Measurements from ENCODE around the gene CCDC88B. TPM values are rescaled to one million over a fixed set of nuclear protein-coding genes. Genes with fewer than 3 reads are reported as not detected.

Gene CCDC88B
- total and polyA plus RNA-seq, 2 experiments from 2014 or later, result 6.8 to 12.1 TPM

DNA sequence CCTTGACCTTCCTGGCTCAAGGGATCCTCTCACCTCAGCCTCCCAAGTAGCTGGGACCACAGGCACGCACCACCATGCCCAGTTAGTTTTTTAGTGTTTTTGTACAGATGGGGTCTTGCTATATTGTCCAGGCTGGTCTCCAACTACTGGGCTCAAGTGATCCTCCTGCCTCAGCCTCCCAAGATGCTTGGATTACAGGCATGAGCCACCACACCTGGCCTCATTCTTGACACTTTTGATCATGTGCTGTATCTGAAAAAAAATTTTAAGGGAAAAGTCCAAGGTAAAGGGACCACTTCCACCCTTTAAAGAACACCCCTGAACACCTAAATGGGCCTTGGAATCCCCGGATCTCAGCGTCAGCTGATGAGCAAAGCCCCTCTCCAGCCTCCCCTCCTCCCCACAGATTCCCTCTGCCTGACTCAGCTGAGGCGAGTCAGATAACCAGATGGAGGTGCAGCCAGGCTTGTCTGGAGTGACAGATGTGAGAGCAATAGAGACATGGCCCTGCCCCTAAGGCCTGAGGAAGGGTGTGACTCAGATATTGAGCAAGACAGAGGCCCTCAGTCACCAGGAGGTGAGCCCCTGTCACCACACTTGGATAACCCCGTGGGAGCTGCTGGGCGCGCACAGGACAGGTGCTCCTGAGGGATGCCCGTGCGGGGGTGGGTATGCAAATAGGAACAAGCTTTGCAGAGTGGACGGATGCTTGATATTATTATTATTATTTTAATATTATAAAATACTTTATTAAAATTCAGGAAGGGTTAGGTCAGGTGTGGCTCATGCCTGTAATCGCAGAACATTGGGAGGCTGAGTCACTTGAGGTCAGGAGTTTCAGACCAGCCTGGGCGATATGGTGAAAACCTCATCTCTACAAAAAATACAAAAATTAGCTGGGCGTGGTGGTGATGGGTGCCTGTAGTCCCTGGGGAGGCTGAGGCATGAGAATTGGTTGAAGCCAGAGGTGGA is 5.0 kb upstream of the CCDC88B start:
- no peak overlapping the region for H3K4me3 ChIP-seq
- no peak overlapping the region for H3K27ac ChIP-seq (ENCODE audit: low read depth)
- no peaks in the 10 kb centered on the region for H4K20me1 ChIP-seq (replicated peaks; ENCODE audit: insufficient read depth)
- TF ChIP-seq JUNB (IDR thresholded peaks at IDR 0.05; ENCODE audit: unreplicated experiment), result no peak
- no peak for TF ChIP-seq ZNF331 (CRISPR knock-in tag; IDR thresholded peaks at IDR 0.05; ENCODE audit: low read depth)
- TF ChIP-seq, protein P1, sequence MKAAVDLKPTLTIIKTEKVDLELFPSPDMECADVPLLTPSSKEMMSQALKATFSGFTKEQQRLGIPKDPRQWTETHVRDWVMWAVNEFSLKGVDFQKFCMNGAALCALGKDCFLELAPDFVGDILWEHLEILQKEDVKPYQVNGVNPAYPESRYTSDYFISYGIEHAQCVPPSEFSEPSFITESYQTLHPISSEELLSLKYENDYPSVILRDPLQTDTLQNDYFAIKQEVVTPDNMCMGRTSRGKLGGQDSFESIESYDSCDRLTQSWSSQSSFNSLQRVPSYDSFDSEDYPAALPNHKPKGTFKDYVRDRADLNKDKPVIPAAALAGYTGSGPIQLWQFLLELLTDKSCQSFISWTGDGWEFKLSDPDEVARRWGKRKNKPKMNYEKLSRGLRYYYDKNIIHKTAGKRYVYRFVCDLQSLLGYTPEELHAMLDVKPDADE (IDR thresholded peaks at IDR 0.05), result no peak
- no peak for TF ChIP-seq EZH2 (IDR thresholded peaks at IDR 0.05; ENCODE audit: low read depth, unreplicated experiment)
- TF ChIP-seq, protein P2, sequence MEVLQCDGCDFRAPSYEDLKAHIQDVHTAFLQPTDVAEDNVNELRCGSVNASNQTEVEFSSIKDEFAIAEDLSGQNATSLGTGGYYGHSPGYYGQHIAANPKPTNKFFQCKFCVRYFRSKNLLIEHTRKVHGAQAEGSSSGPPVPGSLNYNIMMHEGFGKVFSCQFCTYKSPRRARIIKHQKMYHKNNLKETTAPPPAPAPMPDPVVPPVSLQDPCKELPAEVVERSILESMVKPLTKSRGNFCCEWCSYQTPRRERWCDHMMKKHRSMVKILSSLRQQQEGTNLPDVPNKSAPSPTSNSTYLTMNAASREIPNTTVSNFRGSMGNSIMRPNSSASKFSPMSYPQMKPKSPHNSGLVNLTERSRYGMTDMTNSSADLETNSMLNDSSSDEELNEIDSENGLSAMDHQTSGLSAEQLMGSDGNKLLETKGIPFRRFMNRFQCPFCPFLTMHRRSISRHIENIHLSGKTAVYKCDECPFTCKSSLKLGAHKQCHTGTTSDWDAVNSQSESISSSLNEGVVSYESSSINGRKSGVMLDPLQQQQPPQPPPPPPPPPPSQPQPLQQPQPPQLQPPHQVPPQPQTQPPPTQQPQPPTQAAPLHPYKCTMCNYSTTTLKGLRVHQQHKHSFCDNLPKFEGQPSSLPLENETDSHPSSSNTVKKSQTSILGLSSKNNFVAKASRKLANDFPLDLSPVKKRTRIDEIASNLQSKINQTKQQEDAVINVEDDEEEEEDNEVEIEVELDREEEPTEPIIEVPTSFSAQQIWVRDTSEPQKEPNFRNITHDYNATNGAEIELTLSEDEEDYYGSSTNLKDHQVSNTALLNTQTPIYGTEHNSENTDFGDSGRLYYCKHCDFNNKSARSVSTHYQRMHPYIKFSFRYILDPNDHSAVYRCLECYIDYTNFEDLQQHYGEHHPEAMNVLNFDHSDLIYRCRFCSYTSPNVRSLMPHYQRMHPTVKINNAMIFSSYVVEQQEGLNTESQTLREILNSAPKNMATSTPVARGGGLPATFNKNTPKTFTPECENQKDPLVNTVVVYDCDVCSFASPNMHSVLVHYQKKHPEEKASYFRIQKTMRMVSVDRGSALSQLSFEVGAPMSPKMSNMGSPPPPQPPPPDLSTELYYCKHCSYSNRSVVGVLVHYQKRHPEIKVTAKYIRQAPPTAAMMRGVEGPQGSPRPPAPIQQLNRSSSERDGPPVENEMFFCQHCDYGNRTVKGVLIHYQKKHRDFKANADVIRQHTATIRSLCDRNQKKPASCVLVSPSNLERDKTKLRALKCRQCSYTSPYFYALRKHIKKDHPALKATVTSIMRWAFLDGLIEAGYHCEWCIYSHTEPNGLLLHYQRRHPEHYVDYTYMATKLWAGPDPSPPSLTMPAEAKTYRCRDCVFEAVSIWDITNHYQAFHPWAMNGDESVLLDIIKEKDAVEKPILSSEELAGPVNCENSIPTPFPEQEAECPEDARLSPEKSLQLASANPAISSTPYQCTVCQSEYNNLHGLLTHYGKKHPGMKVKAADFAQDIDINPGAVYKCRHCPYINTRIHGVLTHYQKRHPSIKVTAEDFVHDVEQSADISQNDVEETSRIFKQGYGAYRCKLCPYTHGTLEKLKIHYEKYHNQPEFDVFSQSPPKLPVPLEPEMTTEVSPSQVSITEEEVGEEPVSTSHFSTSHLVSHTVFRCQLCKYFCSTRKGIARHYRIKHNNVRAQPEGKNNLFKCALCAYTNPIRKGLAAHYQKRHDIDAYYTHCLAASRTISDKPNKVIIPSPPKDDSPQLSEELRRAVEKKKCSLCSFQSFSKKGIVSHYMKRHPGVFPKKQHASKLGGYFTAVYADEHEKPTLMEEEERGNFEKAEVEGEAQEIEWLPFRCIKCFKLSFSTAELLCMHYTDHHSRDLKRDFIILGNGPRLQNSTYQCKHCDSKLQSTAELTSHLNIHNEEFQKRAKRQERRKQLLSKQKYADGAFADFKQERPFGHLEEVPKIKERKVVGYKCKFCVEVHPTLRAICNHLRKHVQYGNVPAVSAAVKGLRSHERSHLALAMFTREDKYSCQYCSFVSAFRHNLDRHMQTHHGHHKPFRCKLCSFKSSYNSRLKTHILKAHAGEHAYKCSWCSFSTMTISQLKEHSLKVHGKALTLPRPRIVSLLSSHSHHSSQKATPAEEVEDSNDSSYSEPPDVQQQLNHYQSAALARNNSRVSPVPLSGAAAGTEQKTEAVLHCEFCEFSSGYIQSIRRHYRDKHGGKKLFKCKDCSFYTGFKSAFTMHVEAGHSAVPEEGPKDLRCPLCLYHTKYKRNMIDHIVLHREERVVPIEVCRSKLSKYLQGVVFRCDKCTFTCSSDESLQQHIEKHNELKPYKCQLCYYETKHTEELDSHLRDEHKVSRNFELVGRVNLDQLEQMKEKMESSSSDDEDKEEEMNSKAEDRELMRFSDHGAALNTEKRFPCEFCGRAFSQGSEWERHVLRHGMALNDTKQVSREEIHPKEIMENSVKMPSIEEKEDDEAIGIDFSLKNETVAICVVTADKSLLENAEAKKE (CRISPR knock-in tag; IDR thresholded peaks at IDR 0.05), result no peak
- TF ChIP-seq STAT1 (IDR thresholded peaks at IDR 0.05; ENCODE audit: unreplicated experiment), result no peak
- TF ChIP-seq EZH2phosphoT487 (IDR thresholded peaks at IDR 0.05; ENCODE audit: unreplicated experiment), result no peak
- no peak for TF ChIP-seq ZNF114 (CRISPR knock-in tag; IDR thresholded peaks at IDR 0.05)
- no peak for TF ChIP-seq POLR2AphosphoS5 (IDR thresholded peaks at IDR 0.05; ENCODE audit: low read depth)
- TF ChIP-seq, protein P3, sequence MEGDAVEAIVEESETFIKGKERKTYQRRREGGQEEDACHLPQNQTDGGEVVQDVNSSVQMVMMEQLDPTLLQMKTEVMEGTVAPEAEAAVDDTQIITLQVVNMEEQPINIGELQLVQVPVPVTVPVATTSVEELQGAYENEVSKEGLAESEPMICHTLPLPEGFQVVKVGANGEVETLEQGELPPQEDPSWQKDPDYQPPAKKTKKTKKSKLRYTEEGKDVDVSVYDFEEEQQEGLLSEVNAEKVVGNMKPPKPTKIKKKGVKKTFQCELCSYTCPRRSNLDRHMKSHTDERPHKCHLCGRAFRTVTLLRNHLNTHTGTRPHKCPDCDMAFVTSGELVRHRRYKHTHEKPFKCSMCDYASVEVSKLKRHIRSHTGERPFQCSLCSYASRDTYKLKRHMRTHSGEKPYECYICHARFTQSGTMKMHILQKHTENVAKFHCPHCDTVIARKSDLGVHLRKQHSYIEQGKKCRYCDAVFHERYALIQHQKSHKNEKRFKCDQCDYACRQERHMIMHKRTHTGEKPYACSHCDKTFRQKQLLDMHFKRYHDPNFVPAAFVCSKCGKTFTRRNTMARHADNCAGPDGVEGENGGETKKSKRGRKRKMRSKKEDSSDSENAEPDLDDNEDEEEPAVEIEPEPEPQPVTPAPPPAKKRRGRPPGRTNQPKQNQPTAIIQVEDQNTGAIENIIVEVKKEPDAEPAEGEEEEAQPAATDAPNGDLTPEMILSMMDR (conservative IDR thresholded peaks at IDR 0.05; ENCODE audit: low read depth in 2 of 2), result no peak
- ATAC-seq (peak; percentile 13; the same call in 1 of the 3 replicates), DNase-seq (ENCODE audit: low spot score) (peak; percentile 56)
- Mint-ChIP-seq H3K4me3 (no peak overlapping the region), H3K4me1 (peaks cover 9% of the 10 kb centered on the region), H3K36me3 (ENCODE audit: low read depth) (no peaks in the 10 kb centered on the region), H3K27me3 (ENCODE audit: insufficient read depth, low read depth, poor library complexity) (peaks cover 13% of the 10 kb centered on the region), H3K27ac (no peak overlapping the region), H3K9me3 (no peaks in the 10 kb centered on the region)
- H3K27me3 ChIP-seq (ENCODE audit: insufficient read depth), result no peaks in the 10 kb centered on the region
- H3F3A ChIP-seq (replicated peaks; ENCODE audit: low read depth), result no peaks in the 10 kb centered on the region
- no peak overlapping the region for H2AFZ ChIP-seq
- no peaks in the 10 kb centered on the region for H3K9me2 ChIP-seq (ENCODE audit: insufficient read depth)
- H3K4me2 ChIP-seq, result no peak overlapping the region
- no peaks in the 10 kb centered on the region for H3K36me3 ChIP-seq (ENCODE audit: insufficient read depth)
- H3K79me2 ChIP-seq (replicated peaks; ENCODE audit: insufficient read depth), result no peaks in the 10 kb centered on the region
- H3K4me1 ChIP-seq (ENCODE audit: insufficient read depth), result peaks cover 3% of the 10 kb centered on the region; the same call in 1 of the 2 replicates
